Measurements from ENCODE around the gene SMIM33. TPM values are rescaled to one million over a fixed set of nuclear protein-coding genes. Genes with fewer than 3 reads are reported as not detected.
A peak's percentile ranks its signal among the peaks of the same experiment; 100 is the strongest.

Gene SMIM33
- total and polyA plus RNA-seq, 2 of the 13 experiments (the other 11 are each of a cell fraction or from before 2014, with no cell fraction given) = not detected

GRCh38 chr5:139458580-139459407 lies 12.0 kb upstream of the SMIM33 start:
- in situ Hi-C loops (cut with HindIII; ENCODE audit: extremely low pct_ligation_motif_present, low pct_unique_long_range_greater_than_20kb) = no loop called here
- Histone ChIP-seq H3K36me3 (replicated peaks in 1 of 2; ENCODE audit: control insufficient read depth in 1 of 2, insufficient read depth in 2 of 2, low read length in 2 of 2) (no peaks in the 10 kb centered on the region), H3K4me2 (ENCODE audit: low read depth, low read length) (peak overlapping the region; percentile 59), H3K9ac (ENCODE audit: insufficient read depth, low read depth, low read length) (no peak overlapping the region), H4K20me1 (ENCODE audit: insufficient read depth, low read length) (no peaks in the 10 kb centered on the region), H2AFZ (ENCODE audit: low read length) (no peak overlapping the region), H3K4me3 (replicated peaks in 1 of 3; ENCODE audit: insufficient read depth in 1 of 3, low read depth in 2 of 3, low read length in 3 of 3) (no peak overlapping the region), H3K27me3 (ENCODE audit: control insufficient read depth in 1 of 2, insufficient read depth in 2 of 2, low read length in 2 of 2) (peaks cover 8 to 41% of the 10 kb centered on the region in 2 experiments), H3K4me1 (ENCODE audit: insufficient read depth, low read length) (peaks cover 41% of the 10 kb centered on the region), H3K27ac (ENCODE audit: extremely low read length, insufficient read depth, low read length) (no peak overlapping the region), H3K79me2 (ENCODE audit: insufficient read depth, low read length) (no peaks in the 10 kb centered on the region), H3K9me3 (ENCODE audit: low read length) (no peaks in the 10 kb centered on the region)
- FAIRE-seq (no peak), DNase-seq (ENCODE audit: low spot score) (no peak), ATAC-seq (peak; percentile 17)
- no peak for TF ChIP-seq ZNF781 (CRISPR knock-in tag; IDR thresholded peaks at IDR 0.05; ENCODE audit: borderline replicate concordance, not compliant biosample characterization)
- TF ChIP-seq, protein P1, sequence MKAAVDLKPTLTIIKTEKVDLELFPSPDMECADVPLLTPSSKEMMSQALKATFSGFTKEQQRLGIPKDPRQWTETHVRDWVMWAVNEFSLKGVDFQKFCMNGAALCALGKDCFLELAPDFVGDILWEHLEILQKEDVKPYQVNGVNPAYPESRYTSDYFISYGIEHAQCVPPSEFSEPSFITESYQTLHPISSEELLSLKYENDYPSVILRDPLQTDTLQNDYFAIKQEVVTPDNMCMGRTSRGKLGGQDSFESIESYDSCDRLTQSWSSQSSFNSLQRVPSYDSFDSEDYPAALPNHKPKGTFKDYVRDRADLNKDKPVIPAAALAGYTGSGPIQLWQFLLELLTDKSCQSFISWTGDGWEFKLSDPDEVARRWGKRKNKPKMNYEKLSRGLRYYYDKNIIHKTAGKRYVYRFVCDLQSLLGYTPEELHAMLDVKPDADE (CRISPR knock-in tag; IDR thresholded peaks at IDR 0.05) = no peak
- no peak for TF ChIP-seq JARID2 (CRISPR knock-in tag; IDR thresholded peaks at IDR 0.05; ENCODE audit: insufficient replicate concordance)
- TF ChIP-seq, protein P2, sequence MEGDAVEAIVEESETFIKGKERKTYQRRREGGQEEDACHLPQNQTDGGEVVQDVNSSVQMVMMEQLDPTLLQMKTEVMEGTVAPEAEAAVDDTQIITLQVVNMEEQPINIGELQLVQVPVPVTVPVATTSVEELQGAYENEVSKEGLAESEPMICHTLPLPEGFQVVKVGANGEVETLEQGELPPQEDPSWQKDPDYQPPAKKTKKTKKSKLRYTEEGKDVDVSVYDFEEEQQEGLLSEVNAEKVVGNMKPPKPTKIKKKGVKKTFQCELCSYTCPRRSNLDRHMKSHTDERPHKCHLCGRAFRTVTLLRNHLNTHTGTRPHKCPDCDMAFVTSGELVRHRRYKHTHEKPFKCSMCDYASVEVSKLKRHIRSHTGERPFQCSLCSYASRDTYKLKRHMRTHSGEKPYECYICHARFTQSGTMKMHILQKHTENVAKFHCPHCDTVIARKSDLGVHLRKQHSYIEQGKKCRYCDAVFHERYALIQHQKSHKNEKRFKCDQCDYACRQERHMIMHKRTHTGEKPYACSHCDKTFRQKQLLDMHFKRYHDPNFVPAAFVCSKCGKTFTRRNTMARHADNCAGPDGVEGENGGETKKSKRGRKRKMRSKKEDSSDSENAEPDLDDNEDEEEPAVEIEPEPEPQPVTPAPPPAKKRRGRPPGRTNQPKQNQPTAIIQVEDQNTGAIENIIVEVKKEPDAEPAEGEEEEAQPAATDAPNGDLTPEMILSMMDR (CRISPR knock-in tag; IDR thresholded peaks at IDR 0.05) = no peak
- TF ChIP-seq HMG20B (CRISPR knock-in tag; conservative IDR thresholded peaks at IDR 0.05) = no peak
- no peak for TF ChIP-seq TCF12 (IDR thresholded peaks at IDR 0.05)
- no peak for TF ChIP-seq TCF12 (CRISPR knock-in tag; IDR thresholded peaks at IDR 0.05)
- TF ChIP-seq TEAD3 (CRISPR knock-in tag; optimal IDR thresholded peaks at IDR 0.05; ENCODE audit: borderline replicate concordance) = no peak
- TF ChIP-seq U2AF1 (optimal IDR thresholded peaks at IDR 0.05; ENCODE audit: low read depth, low read length) = no peak
- POLR2A ChIA-PET = interaction anchor here (0.9 to 1.4 kb wide), 4 partner anchors 20 to 103 kb away, joined by 3 to 5 read pairs (median 4); partner anchors contain the start of genes DNAJC18 and UBE2D2
- no TSS peak for BruUV-seq (replicated peaks)
- CTCF ChIA-PET (ENCODE audit: low intra/inter-chr PET ratio, low total read pairs) = no interaction called here
- WGBS (ENCODE audit: low lambda C conversion rate) = 36% methylated on average over 8 of the region's 8 CpGs
- intact Hi-C loops (cut with micrococcal nuclease; ENCODE audit: unreplicated experiment) = no loop called here

Measured in HepG2 (cell line).